NCI-H1417 (cell line): ENCODE measurements around the gene SLC39A11.
"Not testable (repeated sequence)": the region's sequence is repeated elsewhere in the genome, so short reads cannot be mapped to it uniquely, and the experiment has no call there.

Experiments
- DNase-seq, 3 experiments: peaks; one replicate each; lab custom pipeline; 2025; lab: John Stamatoyannopoulos, UW

Gene SLC39A11

GRCh38 chr17:72656130-72656763 lies 436.2 kb downstream of the SLC39A11 start:
- DNase-seq: peak in 1 of 3 experiments; percentile 74

GRCh38 chr17:72654706-72655105 lies 437.8 kb downstream of the SLC39A11 start:
- DNase-seq: no peak

- DNase-seq: no peak
Measured at GRCh38 chr17:72651988-72652387, 440.5 kb downstream of the SLC39A11 start.

GRCh38 chr17:72648702-72649101 lies 443.8 kb downstream of the SLC39A11 start:
- DNase-seq: no peak

- DNase-seq: no peak
Measured at GRCh38 chr17:72646176-72646575, 446.3 kb downstream of the SLC39A11 start.

- DNase-seq: no peak
Measured at GRCh38 chr17:72644492-72644891, 448.0 kb downstream of the SLC39A11 start.

GRCh38 chr17:72643575-72644216 lies 448.8 kb downstream of the SLC39A11 start:
- no peak for DNase-seq

- no peak for DNase-seq
Measured at GRCh38 chr17:72642720-72643119, 449.8 kb downstream of the SLC39A11 start.

GRCh38 chr17:72640415-72641165 lies 451.9 kb downstream of the SLC39A11 start:
- DNase-seq: peak; percentile 49 to 80 (median 71)

- DNase-seq: no peak
Measured at GRCh38 chr17:72639711-72640110, 452.8 kb downstream of the SLC39A11 start.

- not testable (repeated sequence) for DNase-seq
Measured at GRCh38 chr17:72638932-72639331, 453.6 kb downstream of the SLC39A11 start.

GRCh38 chr17:72635034-72635635 lies 457.4 kb downstream of the SLC39A11 start:
- DNase-seq: no peak

- DNase-seq: no peak
Measured at GRCh38 chr17:72634621-72635020, 457.9 kb downstream of the SLC39A11 start.

GRCh38 chr17:72631949-72632684 lies 460.4 kb downstream of the SLC39A11 start:
- peak in 2 of 3 experiments; percentile 10 to 88 for DNase-seq

- DNase-seq: peak; percentile 5 to 79 (median 46)
Measured at GRCh38 chr17:72631568-72631948, 460.9 kb downstream of the SLC39A11 start.

- no peak for DNase-seq
Measured at GRCh38 chr17:72624652-72625051, 467.8 kb downstream of the SLC39A11 start.

GRCh38 chr17:72624226-72624625 lies 468.3 kb downstream of the SLC39A11 start:
- DNase-seq: no peak

- DNase-seq: no peak
Measured at GRCh38 chr17:72622661-72623433, 469.6 kb downstream of the SLC39A11 start.

GRCh38 chr17:72619976-72620650 lies 472.4 kb downstream of the SLC39A11 start:
- DNase-seq: no peak

GRCh38 chr17:72618001-72618509 lies 474.4 kb downstream of the SLC39A11 start:
- peak; percentile 8 to 64 (median 12) for DNase-seq
